ENCODE measurements around the gene SPINT2.

Gene SPINT2

DNA sequence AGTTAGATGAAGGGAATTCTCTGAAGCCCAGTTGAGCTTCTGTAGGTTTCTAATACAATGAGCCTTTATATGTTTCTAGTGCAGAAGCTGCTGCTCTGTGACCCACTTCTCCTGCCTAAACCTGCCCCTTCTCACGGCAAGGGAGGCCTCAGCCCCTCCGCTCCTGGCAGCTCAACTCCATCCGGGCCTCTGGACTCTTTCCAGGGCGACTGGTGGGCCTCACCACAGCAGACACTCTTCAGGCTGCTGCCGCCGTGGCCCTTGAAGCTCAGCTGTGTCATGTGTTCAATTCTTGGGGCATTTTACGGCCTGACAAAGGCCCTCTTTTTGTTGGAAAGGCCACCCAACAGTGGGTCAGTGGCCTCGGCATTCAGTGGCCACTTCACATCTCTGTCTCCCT lies 29.7 kb downstream of the SPINT2 start:
- no peak for DNase-seq (ENCODE audit: low read depth)

DNA sequence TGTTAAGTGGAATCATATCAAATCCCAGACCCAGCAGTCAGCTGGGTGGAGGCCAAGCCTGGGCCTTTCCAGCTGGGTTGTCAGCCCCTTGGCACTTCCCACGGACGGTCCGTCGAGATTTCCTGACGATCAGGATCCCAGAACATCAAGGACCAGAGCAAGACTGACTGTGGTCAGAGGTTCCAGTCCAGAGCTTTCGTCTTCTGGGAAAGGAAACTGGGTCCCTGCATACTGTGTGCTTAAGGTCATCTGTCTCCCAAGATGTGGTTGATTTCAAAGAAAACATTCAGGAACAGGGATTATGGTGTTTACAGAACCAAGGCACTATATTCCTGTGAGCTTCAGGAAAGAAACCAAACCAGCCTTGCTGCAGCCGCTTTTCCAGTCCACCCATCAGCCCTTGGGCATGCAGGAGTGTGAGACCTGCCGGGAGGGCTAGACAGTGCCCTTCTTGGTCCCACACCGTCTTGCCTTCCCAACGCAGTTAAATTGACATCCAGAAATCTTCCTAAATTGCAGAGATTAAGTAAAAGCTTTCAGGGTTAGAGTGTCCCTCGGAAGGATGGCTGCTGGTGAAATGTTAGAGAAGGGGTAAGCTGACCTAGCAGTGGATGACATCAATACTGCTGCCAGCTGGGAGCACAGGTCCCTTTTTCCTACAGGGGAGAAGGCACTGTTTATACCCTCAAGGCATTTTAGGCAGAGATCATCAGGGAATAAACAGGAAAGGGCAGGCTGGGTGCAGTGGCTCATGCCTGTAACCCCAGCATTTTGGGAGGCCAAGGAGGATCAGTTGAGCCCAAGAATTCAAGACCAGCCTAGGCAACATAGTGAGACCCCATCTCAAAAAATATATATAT lies 34.7 kb downstream of the SPINT2 start:
- DNase-seq (ENCODE audit: low read depth): no peak

DNA sequence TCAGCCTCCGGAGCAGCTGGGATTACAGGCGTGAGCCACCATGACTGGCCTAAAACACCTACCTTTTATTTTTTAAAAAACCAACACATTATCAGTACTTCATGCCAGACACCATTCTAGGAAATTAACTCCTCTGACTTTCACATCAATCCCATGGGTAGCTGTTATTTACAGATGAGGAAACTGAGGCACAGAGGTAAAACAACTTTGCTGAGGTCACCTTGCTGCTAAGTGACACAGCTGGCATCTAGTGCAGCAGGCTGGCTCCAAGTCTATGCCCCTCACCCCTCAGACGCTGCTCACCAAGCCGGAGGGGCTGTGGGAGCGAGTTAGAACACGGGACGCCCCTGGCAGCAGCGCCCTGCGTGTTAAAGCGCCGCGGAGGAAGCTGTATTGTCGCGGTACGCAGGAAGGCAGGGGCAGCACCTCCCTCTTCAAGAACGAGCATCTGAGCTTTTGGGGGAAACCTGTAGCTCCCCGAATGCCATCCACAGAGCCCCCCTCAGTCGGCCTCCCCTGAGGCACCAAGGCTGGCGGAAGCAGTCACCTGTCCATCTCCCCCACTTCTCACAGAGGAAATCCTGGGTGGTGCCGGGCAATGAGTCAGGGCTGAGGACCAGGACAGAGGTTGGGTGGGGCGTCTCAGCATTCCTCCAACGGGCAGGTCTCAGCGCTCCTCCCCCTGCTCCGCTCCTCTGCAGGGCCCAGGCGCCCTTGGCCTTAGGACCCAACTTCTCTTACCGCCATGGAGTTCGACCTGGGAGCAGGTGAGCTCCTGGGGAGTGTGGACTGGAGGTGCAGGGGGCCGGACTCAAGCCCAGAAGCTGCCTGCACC lies 39.4 kb downstream of the SPINT2 start, which contains the start of gene C19orf33:
C19orf33 (plus strand) TSS at position 735 of the 835 bp plus-strand sequence; CDS start at position 746, 11 bp downstream.
- no peak for DNase-seq (ENCODE audit: low read depth)

DNA sequence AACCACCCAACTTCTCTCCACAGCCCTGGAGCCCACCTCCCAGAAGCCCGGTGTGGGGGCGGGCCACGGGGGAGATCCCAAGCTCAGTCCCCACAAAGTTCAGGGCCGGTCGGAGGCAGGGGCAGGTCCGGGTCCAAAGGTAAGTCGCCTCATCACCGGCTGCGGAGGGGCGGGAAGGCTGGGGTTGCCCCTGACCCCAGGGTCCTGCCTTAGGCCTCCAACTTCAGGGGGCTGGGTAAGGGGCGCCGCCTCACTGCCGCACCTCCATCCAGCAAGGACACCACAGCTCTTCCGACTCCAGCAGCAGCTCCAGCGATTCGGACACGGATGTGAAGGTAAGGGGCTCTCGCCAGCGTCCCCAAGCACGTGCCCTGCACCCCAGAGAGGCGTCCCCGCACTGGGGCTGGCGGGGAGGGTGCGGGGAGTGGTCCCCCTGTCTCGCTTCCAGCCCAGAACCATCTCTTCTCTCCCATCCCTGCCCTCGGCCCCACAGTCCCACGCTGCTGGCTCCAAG lies 40.0 kb downstream of the SPINT2 start:
- no peak for DNase-seq (ENCODE audit: low read depth)

DNA sequence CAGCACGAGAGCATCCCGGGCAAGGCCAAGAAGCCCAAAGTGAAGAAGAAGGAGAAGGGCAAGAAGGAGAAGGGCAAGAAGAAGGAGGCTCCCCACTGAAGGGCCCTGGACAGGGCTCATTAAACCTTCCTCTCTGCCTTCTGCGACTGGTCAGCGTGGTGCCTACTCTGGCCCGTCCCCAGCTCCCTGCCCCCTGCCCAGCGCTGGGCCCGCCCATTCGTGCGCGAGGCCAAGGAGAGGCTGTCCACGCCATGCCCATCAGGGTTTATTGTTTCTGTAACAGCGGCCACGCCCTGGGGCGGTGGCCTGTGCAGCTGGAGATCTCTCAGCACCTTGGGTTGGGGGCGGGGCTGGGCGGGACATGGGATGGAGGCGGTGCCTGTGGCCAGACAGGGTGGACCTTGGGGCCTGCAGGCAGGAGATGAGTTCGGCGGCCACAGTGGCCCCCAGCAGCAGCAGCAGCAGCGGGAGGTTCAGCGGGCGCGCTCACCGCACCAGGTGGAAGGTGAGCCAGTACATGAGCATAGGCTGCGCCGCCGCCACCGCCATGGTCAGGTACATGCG lies 40.6 kb downstream of the SPINT2 start:
- no peak for DNase-seq (ENCODE audit: low read depth)

DNA sequence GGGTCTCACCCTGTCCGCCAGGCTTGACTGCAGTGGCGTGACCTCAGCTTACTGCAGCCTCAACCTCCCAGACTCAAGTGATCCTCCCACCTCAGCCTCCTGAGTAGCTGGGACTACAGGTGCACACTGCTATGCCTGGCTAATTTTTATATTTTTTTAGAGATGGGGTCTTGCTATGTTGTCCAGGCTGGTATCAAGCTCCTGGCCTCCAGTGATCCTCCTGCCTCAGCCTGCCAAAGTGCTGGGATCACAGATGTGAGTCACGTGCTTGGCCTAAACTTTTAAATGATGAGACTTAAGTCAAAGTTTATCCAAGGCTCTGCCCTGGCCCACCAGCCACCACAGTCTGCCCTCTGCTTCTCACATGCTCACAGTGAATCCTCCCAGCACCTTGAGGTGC lies 41.9 kb downstream of the SPINT2 start:
- no peak for DNase-seq (ENCODE audit: low read depth)

DNA sequence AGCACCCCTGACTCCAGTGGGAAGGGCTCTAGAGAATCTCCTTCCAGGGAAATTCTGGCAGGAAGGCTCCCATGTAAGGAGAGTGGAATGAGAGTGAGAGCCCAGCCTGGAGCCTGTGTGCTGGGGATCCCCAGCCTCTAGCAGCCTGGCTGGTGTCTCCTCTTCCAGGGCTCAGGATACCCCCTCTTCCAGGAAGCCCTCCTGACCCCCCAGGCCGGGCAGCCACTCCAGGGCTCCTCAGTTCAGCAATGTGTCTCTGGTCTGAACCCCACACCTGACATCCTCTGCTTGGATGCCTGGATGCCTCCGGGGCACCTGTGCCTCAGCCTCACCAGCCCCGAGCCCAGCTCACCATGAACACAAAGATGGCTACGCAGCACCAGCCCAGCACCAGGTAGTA lies 42.7 kb downstream of the SPINT2 start:
- no peak for DNase-seq (ENCODE audit: low read depth)

DNA sequence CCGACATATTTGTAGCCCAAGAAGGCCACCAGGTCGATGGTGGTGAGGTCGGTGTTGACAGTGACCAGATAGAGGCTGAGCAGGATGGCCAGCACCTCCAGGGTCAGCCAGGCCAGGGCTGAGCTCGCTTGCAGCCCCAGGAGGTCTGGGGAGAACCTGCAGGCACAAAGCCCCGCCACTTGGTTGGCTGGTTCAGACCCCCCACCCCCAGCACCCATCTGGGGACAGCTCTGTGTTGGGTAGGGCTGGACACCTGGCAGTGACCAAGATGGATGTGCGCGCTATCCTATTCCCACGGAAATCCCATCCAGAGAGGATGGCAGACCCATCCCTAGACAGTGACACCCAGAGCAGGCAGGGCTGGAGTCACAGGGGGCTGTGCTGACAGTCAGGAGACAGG lies 43.2 kb downstream of the SPINT2 start:
- no peak for DNase-seq (ENCODE audit: low read depth)

DNA sequence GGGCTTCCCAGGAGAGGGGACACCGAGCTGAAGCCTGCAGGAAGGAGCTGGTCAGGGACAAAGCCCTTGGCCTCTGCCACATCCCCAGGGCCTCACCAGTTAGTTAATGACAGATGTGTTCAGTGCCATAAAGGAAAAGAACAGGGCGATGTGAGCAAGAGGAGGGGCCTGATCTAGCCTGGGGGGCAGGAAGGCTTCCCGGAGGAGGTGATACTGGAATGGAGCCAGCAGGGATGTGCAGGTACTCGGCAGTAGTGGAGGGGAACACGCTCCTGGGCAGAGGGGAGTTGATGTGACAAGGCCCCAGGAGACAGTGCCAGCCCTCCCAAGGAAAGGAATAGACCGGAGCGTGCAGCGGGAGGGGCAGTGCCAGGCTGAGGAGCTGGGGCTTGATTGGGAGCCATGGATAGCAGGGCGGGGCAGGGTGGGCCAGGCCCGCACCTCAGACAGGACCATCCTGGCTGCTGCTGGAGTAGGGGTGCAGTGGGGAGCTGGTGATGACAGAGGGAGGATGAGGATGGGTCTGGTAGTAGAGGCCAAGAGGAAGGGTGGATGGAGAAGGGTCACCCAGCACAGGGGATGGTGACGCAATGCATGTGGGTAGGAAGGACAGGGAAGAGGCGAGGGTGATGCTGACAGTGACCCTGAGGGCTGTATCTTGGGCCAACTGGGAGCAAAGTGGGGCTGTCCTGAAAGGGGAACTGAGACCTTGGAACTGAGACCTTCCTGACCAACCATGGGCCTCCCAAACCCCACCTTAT lies 43.8 kb downstream of the SPINT2 start:
- no peak for DNase-seq (ENCODE audit: low read depth)

DNA sequence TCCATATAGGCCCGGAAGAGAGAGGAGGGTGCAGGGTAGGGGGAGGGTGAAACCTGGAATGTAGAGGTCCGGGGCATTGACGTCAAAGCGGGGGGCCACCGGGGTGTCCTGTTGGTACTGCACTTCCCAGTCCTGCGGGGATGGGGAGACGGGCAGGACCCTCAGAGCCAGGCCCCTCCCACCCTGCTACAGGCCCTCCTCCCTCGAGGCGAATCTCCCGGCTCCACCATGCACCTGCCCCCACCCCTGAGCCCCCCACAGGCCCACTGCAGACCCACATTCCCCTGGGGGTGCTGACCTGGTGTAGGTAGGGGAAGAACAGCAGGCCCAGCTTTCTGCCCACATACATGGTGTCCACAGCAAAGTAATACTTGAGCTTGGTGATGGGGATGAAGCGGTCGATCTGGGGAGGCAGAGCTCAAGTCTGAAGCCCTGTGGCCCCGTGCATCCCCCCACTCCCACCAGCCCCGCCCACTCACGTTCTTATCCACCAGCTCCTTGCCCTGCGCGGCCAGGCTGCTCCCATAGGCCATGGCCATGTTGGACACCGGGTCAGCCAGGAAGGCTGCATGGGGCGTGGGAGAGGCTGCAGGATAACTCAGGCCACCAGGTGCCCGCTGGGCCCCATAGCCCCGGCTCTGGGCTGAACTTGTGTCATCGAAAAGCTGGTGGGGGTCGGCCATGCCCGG lies 44.7 kb downstream of the SPINT2 start:
- no peak for DNase-seq (ENCODE audit: low read depth)

DNA sequence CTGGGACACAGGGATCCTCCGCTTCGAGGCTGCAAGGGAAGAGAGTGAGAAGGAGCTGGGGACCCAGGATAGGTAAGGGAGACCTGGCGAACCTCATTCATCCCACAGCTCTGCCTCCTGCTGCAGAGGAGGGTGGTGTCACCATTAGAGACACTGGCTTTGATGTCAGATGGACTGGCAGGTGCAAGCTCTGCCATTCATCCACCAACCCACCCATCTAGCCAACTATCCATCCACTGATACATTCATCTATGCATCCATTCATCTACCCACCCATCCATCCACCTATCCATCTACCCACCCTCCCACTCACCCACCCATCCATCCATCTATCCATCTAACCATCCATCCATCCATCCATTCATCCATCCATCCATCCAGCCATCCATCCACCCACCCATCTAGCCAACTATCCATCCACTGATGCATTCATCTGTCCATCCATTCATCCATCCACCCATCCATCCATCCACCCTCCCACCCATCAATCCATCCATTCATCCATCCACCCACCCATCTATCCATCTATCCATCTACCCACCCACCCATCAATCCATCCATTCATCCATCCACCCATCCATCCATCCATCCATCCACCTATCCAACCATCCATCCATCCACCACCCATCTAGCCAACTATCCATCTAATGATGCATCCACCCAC lies 45.4 kb downstream of the SPINT2 start:
- no peak for DNase-seq (ENCODE audit: low read depth)

DNA sequence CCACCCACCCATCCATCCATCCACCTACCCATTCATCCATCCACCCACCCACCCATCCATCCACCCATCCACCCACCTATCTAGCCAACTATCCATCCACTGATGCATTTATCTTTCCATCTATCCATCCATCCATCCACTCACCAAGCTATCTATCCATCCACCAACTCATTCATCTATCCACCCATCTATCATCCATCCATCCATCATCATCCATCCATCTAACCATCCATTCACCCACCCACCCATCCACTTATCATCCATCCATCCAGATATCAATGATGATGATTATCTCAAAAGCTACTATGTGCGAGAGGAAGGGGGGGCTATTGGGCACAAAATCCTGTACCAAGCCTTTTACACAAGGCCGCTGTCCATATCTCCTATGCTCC lies 45.9 kb downstream of the SPINT2 start:
- no peak for DNase-seq (ENCODE audit: low read depth)

DNA sequence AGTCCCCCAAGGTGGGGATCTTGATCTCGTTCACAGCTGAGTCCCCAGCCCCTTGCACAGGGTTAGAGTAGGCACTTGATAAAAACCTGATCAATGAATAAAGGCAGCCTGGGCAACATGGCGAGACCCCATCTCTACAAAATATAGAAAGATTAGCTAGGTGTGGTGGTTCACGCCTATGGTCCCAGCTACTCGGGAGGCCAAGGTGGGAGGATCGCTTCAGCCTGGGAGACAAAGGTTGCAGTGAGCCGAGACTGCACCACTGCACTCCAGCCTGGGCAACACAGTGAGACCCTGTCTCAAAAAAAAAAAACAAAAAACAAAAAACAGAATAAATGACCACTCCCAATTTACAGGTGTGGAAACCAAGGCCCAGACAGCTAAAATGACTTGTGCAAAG lies 46.6 kb downstream of the SPINT2 start:
- DNase-seq (ENCODE audit: low read depth): no peak

DNA sequence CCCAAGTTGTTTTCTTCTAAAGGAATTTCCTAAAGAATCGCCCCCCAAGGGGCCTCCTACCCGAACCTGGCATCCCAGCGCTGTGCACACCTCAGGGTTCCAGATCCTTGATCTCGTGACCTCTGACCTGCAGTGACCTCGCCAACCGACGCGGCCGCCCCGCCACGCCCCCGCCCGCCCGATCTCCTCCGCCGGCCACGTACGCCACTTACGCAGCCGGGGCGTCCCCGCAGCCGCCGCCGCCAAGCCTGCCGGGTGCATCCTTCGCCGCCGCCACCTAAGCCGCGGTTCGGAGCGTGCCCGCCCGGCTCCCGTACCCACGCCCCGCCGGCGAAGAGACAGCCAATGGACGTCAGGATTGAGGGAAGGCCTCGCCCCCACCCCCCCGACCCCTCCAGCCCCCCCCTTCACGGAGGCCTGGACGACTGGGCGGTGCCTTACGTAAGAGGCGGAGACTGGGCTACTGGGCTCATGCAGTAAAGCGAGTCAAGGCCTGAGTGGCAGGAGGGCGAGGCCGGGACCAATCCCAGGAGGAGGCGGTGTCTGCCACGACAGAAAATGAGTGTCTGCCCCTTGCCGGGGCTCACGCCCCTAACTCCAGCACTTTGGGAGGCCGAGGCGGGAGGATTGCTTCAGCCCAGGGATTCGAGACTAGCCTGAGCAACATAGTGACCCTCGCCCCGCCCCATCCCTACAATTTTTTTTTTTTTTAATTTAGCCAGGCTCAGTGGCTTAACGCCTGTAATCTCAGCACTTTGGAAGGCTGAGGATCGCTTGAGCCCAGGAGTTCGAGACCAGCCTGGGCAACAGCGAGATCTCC lies 51.5 kb downstream of the SPINT2 start, which contains the start of gene YIF1B:
YIF1B (minus strand) TSS at position 291 of the 820 bp plus-strand sequence; CDS start at position 261, 30 bp downstream.
- peak; percentile 92 for DNase-seq (ENCODE audit: low read depth)

DNA sequence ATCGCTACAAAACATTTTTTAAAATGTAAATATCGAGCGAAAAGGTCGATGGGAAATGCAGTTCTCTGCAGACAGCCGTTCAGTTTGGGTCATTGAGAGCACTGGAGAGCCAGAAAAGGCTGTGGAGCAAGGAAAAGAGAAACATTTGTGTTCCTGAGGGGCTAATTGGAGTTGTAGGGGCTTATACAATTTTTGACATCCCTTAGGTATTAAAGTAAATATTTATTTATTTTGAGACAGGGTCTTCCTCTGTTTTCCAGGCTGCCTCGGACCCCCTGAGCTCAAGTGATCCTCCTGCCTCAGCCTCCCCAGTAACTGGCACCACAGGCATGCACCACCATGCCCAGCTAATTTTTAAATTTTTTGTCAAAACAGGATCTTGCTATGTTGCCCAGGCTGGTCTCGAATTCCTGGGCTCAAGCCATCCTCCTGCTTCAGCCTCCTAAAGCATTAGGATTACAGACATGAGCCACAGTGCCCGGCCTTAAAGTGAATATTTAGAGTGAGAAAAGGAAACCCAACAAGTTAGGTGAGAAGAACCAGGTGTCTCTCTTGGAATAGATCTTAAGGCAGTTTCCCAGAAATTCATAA lies 52.2 kb downstream of the SPINT2 start:
- DNase-seq (ENCODE audit: low read depth): no peak

DNA sequence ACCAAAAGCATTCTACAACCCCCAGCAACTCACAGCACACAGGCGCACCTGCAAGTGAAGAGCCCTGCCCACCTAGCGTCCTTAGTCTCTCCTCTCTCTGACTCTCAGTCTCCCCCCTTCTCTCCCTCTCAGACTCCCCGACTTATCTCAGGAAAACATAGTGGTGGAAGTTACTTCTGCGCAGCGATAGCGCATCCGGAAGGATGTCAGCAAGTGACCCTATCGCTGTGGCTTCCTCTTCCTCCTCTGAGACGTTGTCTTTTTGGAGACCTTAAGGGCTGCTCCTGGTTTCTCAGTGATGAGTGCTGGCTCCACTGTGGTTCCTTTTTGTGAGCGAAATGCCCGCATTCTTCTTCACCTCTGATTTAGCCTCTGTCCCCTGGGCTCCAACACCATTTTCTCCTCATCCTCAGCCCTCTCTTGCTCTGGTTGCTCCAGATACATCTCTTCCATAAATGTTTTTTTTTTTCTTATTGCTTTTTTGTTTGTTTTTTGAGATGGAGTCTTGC lies 52.8 kb downstream of the SPINT2 start:
- DNase-seq (ENCODE audit: low read depth): no peak

DNA sequence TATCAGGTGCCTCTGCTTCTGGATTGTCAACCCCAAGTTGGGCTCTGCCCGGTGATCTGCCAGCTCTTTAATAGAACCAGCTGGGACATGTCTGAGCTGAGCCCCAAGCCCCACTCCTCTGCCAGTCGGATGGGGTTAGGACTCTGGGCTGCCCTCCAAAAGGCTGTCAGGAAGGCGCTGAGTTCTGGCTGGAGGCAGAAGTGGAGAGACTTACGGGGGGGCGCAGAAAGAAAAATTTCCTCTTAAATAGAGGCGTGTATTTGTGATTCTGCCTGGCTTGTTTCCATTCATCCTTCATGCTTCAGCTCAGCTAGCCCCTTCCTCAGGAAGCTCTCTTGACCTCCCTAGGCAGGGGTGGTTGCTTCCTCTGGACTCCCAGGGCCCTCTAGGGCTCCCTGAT lies 54.3 kb downstream of the SPINT2 start:
- DNase-seq (ENCODE audit: low read depth): no peak

DNA sequence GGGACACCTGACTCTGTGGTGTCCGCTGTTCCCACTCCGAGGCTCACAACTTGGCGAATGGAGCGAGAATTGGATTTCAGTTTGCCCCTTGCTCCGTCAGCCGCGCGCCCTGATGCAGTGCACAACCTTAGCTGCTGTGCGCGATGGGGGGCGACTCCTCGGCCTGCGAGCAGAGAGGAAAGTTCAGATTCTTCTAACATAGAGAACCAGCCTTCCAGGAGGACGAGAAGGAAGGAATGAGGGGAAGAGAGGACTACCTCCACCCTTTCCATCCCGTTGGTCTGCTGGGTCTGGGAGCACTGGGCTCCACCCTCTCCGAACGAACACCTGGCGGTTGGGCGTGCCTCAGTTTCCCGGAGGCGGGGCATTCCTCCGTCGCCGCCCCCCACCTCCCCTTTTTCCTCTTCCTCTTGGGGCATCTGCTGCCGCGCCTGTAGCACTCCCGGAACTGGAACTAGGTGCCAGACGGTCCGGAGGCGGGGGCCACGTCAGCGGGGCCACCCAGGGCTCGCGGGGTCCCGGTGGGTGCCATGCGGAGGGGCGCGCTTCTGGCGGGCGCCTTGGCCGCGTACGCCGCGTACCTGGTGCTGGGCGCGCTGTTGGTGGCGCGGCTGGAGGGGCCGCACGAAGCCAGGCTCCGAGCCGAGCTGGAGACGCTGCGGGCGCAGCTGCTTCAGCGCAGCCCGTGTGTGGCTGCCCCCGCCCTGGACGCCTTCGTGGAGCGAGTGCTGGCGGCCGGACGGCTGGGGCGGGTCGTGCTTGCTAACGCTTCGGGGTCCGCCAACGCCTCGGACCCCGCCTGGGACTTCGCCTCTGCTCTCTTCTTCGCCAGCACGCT lies 55.3 kb downstream of the SPINT2 start, which contains the start of gene KCNK6:
KCNK6 (plus strand) TSS at position 425 of the 838 bp plus-strand sequence; CDS start at position 531, 106 bp downstream.
- no peak for DNase-seq (ENCODE audit: low read depth)
